ENCODE results near the gene AJAP1.

Gene AJAP1

GRCh38 chr1:4768553-4768952 lies 114.1 kb downstream of the AJAP1 start:
- no peak for DNase-seq (ENCODE audit: low read depth in 3 of 3, low spot score in 1 of 3)

GRCh38 chr1:4769516-4770280 lies 115.3 kb downstream of the AJAP1 start:
- DNase-seq (ENCODE audit: low read depth in 3 of 3, low spot score in 1 of 3): no peak

- DNase-seq (ENCODE audit: low read depth in 3 of 3, low spot score in 1 of 3): no peak
Measured at GRCh38 chr1:4770713-4771112, 116.3 kb downstream of the AJAP1 start.

- DNase-seq (ENCODE audit: low read depth in 3 of 3, low spot score in 1 of 3): no peak
Measured at GRCh38 chr1:4771267-4771666, 116.9 kb downstream of the AJAP1 start.

- DNase-seq (ENCODE audit: low read depth in 3 of 3, low spot score in 1 of 3): no peak
Measured at GRCh38 chr1:4771721-4772120, 117.3 kb downstream of the AJAP1 start.

GRCh38 chr1:4772294-4773010 lies 118.0 kb downstream of the AJAP1 start:
- DNase-seq (ENCODE audit: low read depth in 3 of 3, low spot score in 1 of 3): no peak

- no peak for DNase-seq (ENCODE audit: low read depth in 3 of 3, low spot score in 1 of 3)
Measured at GRCh38 chr1:4773226-4773625, 118.8 kb downstream of the AJAP1 start.

GRCh38 chr1:4775506-4775905 lies 121.1 kb downstream of the AJAP1 start:
- no peak for DNase-seq (ENCODE audit: low read depth in 3 of 3, low spot score in 1 of 3)

- no peak for DNase-seq (ENCODE audit: low read depth in 3 of 3, low spot score in 1 of 3)
Measured at GRCh38 chr1:4778056-4778455, 123.6 kb downstream of the AJAP1 start.

- no peak for DNase-seq (ENCODE audit: low read depth in 3 of 3, low spot score in 1 of 3)
Measured at GRCh38 chr1:4781646-4782045, 127.2 kb downstream of the AJAP1 start.

GRCh38 chr1:4784761-4785160 lies 130.4 kb downstream of the AJAP1 start:
- DNase-seq (ENCODE audit: low read depth in 3 of 3, low spot score in 1 of 3): no peak

GRCh38 chr1:4786055-4786454 lies 131.6 kb downstream of the AJAP1 start:
- DNase-seq (ENCODE audit: low read depth in 3 of 3, low spot score in 1 of 3): no peak

- no peak for DNase-seq (ENCODE audit: low read depth in 3 of 3, low spot score in 1 of 3)
Measured at GRCh38 chr1:4787551-4787950, 133.1 kb downstream of the AJAP1 start.

GRCh38 chr1:4792565-4792964 lies 138.2 kb downstream of the AJAP1 start:
- no peak for DNase-seq (ENCODE audit: low read depth in 3 of 3, low spot score in 1 of 3)

- DNase-seq (ENCODE audit: low read depth in 3 of 3, low spot score in 1 of 3): no peak
Measured at GRCh38 chr1:4794020-4794780, 139.8 kb downstream of the AJAP1 start.

GRCh38 chr1:4796161-4797015 lies 142.0 kb downstream of the AJAP1 start:
- no peak for DNase-seq (ENCODE audit: low read depth in 3 of 3, low spot score in 1 of 3)

- DNase-seq (ENCODE audit: low read depth in 3 of 3, low spot score in 1 of 3): no peak
Measured at GRCh38 chr1:4797016-4797410, 142.6 kb downstream of the AJAP1 start.

GRCh38 chr1:4797429-4797828 lies 143.0 kb downstream of the AJAP1 start:
- DNase-seq (ENCODE audit: low read depth in 3 of 3, low spot score in 1 of 3): no peak

- DNase-seq (ENCODE audit: low read depth in 3 of 3, low spot score in 1 of 3): no peak
Measured at GRCh38 chr1:4801192-4801924, 146.9 kb downstream of the AJAP1 start.

GRCh38 chr1:4802024-4802423 lies 147.6 kb downstream of the AJAP1 start:
- no peak for DNase-seq (ENCODE audit: low read depth in 3 of 3, low spot score in 1 of 3)
